Caki2 (cell line): Measurements from ENCODE around the gene LACRT. TPM values are rescaled to one million over a fixed set of nuclear protein-coding genes. Genes with fewer than 3 reads are reported as not detected.
"Not testable (repeated sequence)": the region's sequence is repeated elsewhere in the genome, so short reads cannot be mapped to it uniquely, and the experiment has no call there.

Source experiments
- DNase-seq: peaks from one replicate; pipeline ENCODE4 v3.0.0-alpha.2; 2015; ENCODE audit warnings: low read depth
- in situ Hi-C: cut with HindIII; loops from 2 replicates; pipeline ENCODE4 v1.10.0; 2016; ENCODE audit warnings: low sequenced_read_pairs, low pct_unique_long_range_greater_than_20kb, mixed read lengths
- total RNA-seq: library from RNA; depleted of rRNA; stranded (reverse); fragments of >200 nt; shearing (Covaris generic); gene quantifications from 2 replicates; pipeline ENCODE4 v1.2.3, GENCODE V29; 2014; ENCODE audit warnings: low replicate concordance

LACRT gene
- total RNA-seq, 1 experiment from 2014 or later = not detected

- in situ Hi-C loops = no loop called here
Measured at GRCh38 chr12:54648265-54648664, 13.6 kb upstream of the LACRT start, which contains the start of gene DCD. TSS of gene DCD (minus strand) at chr12:54648365. CDS start at chr12:54648303, 62 bp downstream.

DNA sequence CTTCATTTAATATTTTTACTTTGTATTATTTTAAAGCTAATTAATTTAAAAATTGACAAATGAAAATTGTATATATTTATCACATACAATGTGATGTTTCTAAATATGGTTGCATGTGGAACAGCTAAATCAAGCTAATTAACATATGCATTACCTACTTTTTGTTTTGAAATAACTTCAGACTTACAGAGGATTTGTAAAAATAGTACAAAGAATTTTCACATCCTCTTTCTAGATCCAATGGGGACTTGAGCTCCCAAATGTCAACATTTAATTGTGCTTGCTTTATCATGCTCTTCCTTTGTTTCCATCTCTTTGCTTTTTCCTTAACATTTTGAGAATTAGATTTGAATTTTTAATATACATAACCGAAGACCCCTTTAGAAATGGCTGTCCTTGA is 6.9 kb upstream of the LACRT start:
- in situ Hi-C loops = no loop called here
- no peak for DNase-seq

More at GRCh38 chr12:54648265-54648664, 13.6 kb upstream of the LACRT start, which contains the start of gene DCD:
- no peak for DNase-seq

DNA sequence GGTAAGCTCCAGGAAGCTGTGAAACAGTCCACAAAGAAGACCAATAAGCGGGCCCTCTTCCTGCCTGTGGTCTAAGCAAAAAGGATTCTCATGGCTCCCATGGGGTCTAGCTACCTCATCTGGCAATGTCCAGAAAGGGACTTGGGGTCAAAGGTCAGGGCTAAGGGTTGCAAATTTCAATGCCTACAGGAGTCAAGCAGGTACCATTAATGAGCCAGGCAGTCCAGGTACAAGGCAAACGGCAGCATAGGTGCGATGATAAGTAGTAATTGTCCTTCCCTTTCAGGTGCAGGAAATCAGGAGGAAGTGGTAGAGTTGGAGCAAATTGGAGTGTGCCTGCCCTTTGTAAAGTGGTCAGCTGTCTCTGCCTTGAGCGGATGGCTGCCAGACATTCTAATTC is 6.4 kb upstream of the LACRT start:
- no peak for DNase-seq
- in situ Hi-C loops = no loop called here

- DNase-seq, in situ Hi-C loops: not testable (repeated sequence)
Measured at GRCh38 chr12:54639112-54639511, 4.4 kb upstream of the LACRT start.

DNA sequence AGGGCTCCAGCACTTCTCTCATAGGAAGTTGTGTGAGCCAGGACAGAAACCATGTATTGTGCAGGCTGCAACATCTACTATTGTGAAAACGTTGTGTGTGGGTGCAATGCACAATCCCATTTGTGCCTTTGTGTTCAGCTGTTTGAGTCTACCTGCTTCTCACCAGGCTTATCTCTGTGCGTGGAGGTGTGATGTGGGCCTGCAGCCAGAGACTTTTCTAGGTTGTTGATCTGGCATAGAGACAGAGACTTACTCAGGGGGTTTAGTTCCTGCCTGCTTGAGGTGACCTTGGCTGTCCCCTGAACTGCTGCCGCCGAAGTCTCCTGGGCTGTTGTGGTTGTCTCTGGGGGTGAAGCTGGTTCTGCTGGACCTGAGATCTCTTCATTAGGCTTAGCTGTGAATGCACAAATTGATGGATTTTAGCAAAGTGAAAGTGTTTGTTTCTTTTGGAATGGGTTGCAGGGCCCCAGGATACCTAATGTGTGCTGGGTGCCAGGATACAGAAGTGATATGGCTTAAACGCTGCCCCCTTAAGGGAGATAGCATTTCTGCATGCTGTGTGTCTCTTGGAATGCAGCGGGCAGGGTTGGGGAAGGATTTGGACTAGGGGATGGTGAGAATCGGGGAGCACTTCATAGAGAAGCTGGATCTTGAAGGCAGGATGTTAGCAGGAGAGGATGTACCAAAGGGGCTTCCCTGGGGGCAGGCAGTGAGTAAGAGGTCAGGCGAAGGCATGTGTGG is 2.5 kb downstream of the LACRT start:
- DNase-seq = no peak
- in situ Hi-C loops = no loop called here

- in situ Hi-C loops = no loop called here
- DNase-seq = no peak
Measured at GRCh38 chr12:54631551-54631950, 3.1 kb downstream of the LACRT start.

GRCh38 chr12:54629925-54630324 is 4.8 kb downstream of the LACRT start:
- no peak for DNase-seq

GRCh38 chr12:54628186-54628846 is 6.4 kb downstream of the LACRT start:
- in situ Hi-C loops = no loop called here
- no peak for DNase-seq

More at GRCh38 chr12:54629925-54630324, 4.8 kb downstream of the LACRT start:
- in situ Hi-C loops = no loop called here

DNA sequence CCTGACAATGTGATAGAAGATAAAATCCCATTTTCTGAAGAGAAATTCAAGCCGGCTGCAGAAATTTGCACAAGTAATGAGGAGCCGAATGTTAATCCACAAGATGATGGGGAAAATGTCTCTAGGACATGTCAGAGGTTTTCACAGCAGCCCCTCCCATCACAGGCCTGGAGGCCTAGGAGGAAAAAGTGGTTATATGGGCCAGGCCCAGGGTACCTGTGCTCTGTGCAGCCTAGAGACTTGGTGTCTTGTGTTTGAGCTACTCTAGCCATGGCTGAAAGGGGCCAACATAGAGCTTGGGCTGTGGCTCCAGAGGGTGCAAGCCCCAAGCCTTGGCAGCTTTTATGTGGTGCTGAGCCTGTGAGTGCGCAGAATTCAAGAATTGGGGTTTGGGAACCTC is 7.4 kb downstream of the LACRT start:
- no peak for DNase-seq
- in situ Hi-C loops = no loop called here

DNA sequence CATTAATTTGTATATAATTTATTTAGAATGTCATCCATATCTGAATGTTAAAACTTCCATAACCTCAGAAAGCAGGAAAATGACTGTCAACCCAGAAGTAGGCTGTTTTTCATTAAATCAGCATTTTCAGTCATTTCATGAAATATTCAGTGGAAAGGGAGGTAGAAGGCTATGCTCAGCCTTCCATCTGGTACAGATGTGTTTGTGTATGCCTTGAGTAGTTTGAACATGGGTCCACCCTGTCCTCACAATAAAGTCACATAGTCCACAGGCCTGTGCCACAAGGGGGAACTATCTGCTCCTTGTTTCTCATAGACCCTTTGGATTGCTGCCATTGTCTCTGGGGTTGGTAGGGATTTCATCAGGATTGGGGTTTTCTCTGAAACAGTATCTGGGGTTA is 9.1 kb downstream of the LACRT start:
- DNase-seq = no peak
- in situ Hi-C loops = no loop called here

GRCh38 chr12:54624315-54625279 is 10.1 kb downstream of the LACRT start:
- in situ Hi-C loops = no loop called here
- DNase-seq = no peak

GRCh38 chr12:54622463-54623183 is 12.1 kb downstream of the LACRT start:
- in situ Hi-C loops = no loop called here

GRCh38 chr12:54616933-54617680 is 17.6 kb downstream of the LACRT start:
- DNase-seq = no peak
- in situ Hi-C loops = no loop called here

More at GRCh38 chr12:54622463-54623183, 12.1 kb downstream of the LACRT start:
- no peak for DNase-seq

DNA sequence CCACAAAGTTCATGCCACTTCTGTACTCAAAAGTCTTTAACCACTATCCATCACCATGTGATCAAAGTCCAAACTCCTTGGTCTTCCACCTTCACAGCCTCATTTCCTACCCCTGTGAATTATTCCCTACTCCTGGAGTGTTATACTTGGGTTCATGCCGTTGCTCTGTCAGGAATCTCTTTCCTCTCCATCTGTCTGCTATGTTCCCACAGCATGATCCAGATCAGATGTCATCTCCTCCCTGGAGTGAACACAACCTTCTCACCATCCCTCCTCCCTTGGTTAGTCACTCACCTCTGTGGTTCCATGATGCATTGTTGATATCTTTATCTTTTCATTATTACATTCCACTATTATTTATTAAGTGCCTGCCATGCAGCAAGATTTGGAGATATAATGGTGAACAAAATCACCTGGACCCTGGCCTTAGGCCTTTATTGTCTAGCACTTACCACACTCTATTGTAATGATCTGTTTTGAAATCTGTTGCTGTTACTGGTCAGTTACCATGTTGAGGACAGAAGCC is 22.4 kb downstream of the LACRT start:
- in situ Hi-C loops = no loop called here
- no peak for DNase-seq

GRCh38 chr12:54611715-54612149 is 23.0 kb downstream of the LACRT start:
- in situ Hi-C loops = no loop called here
- DNase-seq = no peak

DNA sequence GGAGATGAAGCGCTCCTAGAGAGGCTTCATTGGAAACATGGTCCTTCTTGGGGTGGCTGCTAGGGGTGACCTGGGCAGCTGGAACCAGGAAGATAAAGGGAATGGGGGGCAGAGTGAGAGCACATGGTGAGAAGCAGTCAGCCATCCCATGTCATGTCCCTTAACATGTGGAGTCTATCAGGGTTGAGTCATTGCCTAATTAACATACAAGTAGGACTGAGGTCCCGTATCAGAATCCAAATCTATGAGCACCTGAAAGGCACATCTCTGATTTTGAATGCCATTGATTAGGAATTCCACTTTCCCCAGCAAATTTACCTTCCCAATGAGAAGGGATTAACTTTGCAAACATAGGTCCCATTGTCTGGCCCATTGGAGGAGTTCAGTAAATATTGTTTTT is 25.9 kb downstream of the LACRT start:
- in situ Hi-C loops = no loop called here
- no peak for DNase-seq

DNA sequence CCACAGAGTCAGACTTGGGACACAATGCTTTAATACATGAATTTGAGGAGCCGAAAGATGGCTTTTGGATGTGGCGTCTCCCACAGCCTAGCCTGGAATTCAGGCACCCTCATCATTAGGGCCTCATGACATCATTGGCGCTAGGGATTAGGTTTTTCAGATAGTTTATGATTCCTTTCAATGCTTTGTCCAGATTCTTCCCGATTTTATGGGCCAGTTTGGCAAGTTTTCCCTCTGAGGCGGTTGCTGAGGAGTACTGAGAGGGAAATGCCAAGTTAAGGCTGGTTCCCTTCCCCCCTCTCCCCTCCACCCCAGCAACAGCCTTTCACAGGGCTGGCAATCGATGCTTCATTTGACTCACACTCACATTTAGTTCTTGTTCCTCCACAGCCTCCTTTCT is 26.5 kb downstream of the LACRT start:
- no peak for DNase-seq
- in situ Hi-C loops = no loop called here
